H9 (cell line): ENCODE data around the gene MEGF9. TPM values are rescaled to one million over a fixed set of nuclear protein-coding genes. Genes with fewer than 3 reads are reported as not detected.

Experiments used
- DNase-seq: peaks from one replicate; pipeline ENCODE4 v3.0.0-alpha.2; 2017
- H2AFZ ChIP-seq: one replicate; pipeline ENCODE4 v1.6.1; 2013; ENCODE audit warnings: mild to moderate bottlenecking, low read length, control low read depth, moderate library complexity
- H2AK5ac ChIP-seq: 2 replicates; pipeline ENCODE4 v1.6.1; 2013; ENCODE audit warnings: low read length, control low read depth, mixed read lengths; ENCODE audit not compliant: insufficient read length
- H2BK120ac ChIP-seq: one replicate; pipeline ENCODE4 v1.6.1; 2013; ENCODE audit warnings: low read depth, mild to moderate bottlenecking, low read length, control low read depth, inconsistent platforms; ENCODE audit not compliant: poor library complexity, severe bottlenecking
- H2BK12ac ChIP-seq: 2 replicates; pipeline ENCODE4 v1.6.1; 2013; ENCODE audit warnings: low read length, control low read depth, mixed read lengths, low read depth; ENCODE audit not compliant: insufficient read length
- H2BK15ac ChIP-seq: 2 replicates; pipeline ENCODE4 v1.6.1; 2013; ENCODE audit warnings: low read depth, low read length, control low read depth
- H2BK20ac ChIP-seq: one replicate; pipeline ENCODE4 v1.6.1; 2013; ENCODE audit warnings: low read depth, mild to moderate bottlenecking, low read length, control low read depth, inconsistent platforms; ENCODE audit not compliant: poor library complexity, severe bottlenecking
- H2BK5ac ChIP-seq: 2 replicates; pipeline ENCODE4 v1.6.1; 2013; ENCODE audit warnings: low read length, control low read depth, mixed read lengths; ENCODE audit not compliant: insufficient read length
- H3K14ac ChIP-seq: 2 replicates; pipeline ENCODE4 v1.6.1; 2013; ENCODE audit warnings: low read length, control low read depth; ENCODE audit not compliant: insufficient read depth
- H3K18ac ChIP-seq: 2 replicates; pipeline ENCODE4 v1.6.1; 2013; ENCODE audit warnings: low read depth, mild to moderate bottlenecking, mixed read lengths, low read length, control low read depth; ENCODE audit not compliant: insufficient read length
- H3K23ac ChIP-seq: 2 replicates; pipeline ENCODE4 v1.6.1; 2013; ENCODE audit warnings: low read length, control low read depth, mixed read lengths, low read depth; ENCODE audit not compliant: insufficient read length
- H3K23me2 ChIP-seq: 2 replicates; pipeline ENCODE4 v1.6.1; 2013; ENCODE audit warnings: low read depth, mild to moderate bottlenecking, mixed read lengths, low read length, control low read depth; ENCODE audit not compliant: insufficient read length, poor library complexity, severe bottlenecking
- H3K27ac ChIP-seq: 2 replicates; pipeline ENCODE4 v1.5.1; 2013; ENCODE audit warnings: low read length, control low read depth, mixed read lengths, low read depth; ENCODE audit not compliant: insufficient read length
- H3K27me3 ChIP-seq: 2 replicates; pipeline ENCODE4 v1.6.1; 2013; ENCODE audit warnings: low read length, control low read depth, inconsistent platforms; ENCODE audit not compliant: insufficient read depth
- H3K4ac ChIP-seq: 2 replicates; pipeline ENCODE4 v1.6.1; 2013; ENCODE audit warnings: low read depth, mild to moderate bottlenecking, control low read depth, inconsistent platforms, low read length, moderate library complexity
- H3K4me1 ChIP-seq: 2 replicates; pipeline ENCODE4 v1.6.1; 2013; ENCODE audit warnings: low read length, control low read depth, inconsistent platforms; ENCODE audit not compliant: insufficient read depth
- H3K4me2 ChIP-seq: 2 replicates; pipeline ENCODE4 v1.6.1; 2013; ENCODE audit warnings: low read length, control low read depth, mixed read lengths; ENCODE audit not compliant: insufficient read length, insufficient read depth
- H3K56ac ChIP-seq: 2 replicates; pipeline ENCODE4 v1.6.1; 2013; ENCODE audit warnings: low read depth, mild to moderate bottlenecking, mixed read lengths, low read length, control low read depth; ENCODE audit not compliant: insufficient read length
- H3K79me1 ChIP-seq: 2 replicates; pipeline ENCODE4 v1.6.1; 2013; ENCODE audit warnings: low read depth, mild to moderate bottlenecking, moderate library complexity, low read length, control low read depth, inconsistent platforms; ENCODE audit not compliant: insufficient read depth, poor library complexity, severe bottlenecking
- H3K79me2 ChIP-seq: 2 replicates; pipeline ENCODE4 v1.6.1; 2013; ENCODE audit warnings: low read length, control low read depth, inconsistent platforms; ENCODE audit not compliant: insufficient read depth
- H3K9ac ChIP-seq: 2 replicates; pipeline ENCODE4 v1.6.1; 2013; ENCODE audit warnings: low read length, control low read depth, mixed read lengths; ENCODE audit not compliant: insufficient read length; ENCODE audit errors: extremely low read depth
- H3K9me3 ChIP-seq: one replicate; pipeline ENCODE4 v1.6.1; 2013; ENCODE audit warnings: low read depth, low read length, inconsistent platforms; ENCODE audit not compliant: control insufficient read depth
- H3T11ph ChIP-seq: one replicate; pipeline ENCODE4 v1.6.1; 2013; ENCODE audit warnings: mild to moderate bottlenecking, low read length, control low read depth, inconsistent platforms
- H4K20me1 ChIP-seq: one replicate; pipeline ENCODE4 v1.6.1; 2013; ENCODE audit not compliant: control insufficient read depth, insufficient read length, insufficient read depth
- H4K5ac ChIP-seq: 2 replicates; pipeline ENCODE4 v1.6.1; 2013; ENCODE audit warnings: low read depth, mild to moderate bottlenecking, mixed read lengths, low read length, control low read depth; ENCODE audit not compliant: insufficient read length
- H4K8ac ChIP-seq: replicated peaks from 2 replicates; pipeline ENCODE4 v1.6.1; 2013; ENCODE audit warnings: low read length, control low read depth, mixed read lengths, low read depth; ENCODE audit not compliant: insufficient read length
- H4K91ac ChIP-seq: 2 replicates; pipeline ENCODE4 v1.6.1; 2013; ENCODE audit warnings: low read depth, mild to moderate bottlenecking, moderate library complexity, mixed read lengths, low read length, control low read depth; ENCODE audit not compliant: insufficient read length
- H3K27ac Mint-ChIP-seq, 3 experiments: 2 replicates in 2 of 3; 3 replicates in 1 of 3; pipeline ENCODE4 v1.8.0; 2020 to 2021; ENCODE audit warnings: mixed read lengths in 3 of 3, mild to moderate bottlenecking in 1 of 3, moderate library complexity in 1 of 3
- H3K27me3 Mint-ChIP-seq: 2 replicates; pipeline ENCODE4 v1.8.0; 2021; ENCODE audit warnings: low read depth, mild to moderate bottlenecking, moderate library complexity, mixed read lengths
- H3K36me3 Mint-ChIP-seq, 3 experiments: 2 replicates in 2 of 3; 3 replicates in 1 of 3; pipeline ENCODE4 v1.8.0; 2020 to 2021; ENCODE audit warnings: low read depth in 3 of 3, mixed read lengths in 3 of 3; ENCODE audit not compliant: insufficient read depth in 1 of 3
- H3K4me1 Mint-ChIP-seq, 2 experiments: 2 replicates each; pipeline ENCODE4 v1.8.0; 2020; ENCODE audit warnings: mixed read lengths in 2 of 2
- H3K4me3 Mint-ChIP-seq, 2 experiments: 2 replicates in 1 of 2; 3 replicates in 1 of 2; pipeline ENCODE4 v1.8.0; 2020 to 2021; ENCODE audit warnings: mild to moderate bottlenecking in 2 of 2, mixed read lengths in 2 of 2, moderate library complexity in 1 of 2
- H3K9me3 Mint-ChIP-seq, 2 experiments: 2 replicates in 1 of 2; 3 replicates in 1 of 2; pipeline ENCODE4 v1.8.0; 2020; ENCODE audit warnings: mild to moderate bottlenecking in 2 of 2, mixed read lengths in 2 of 2, moderate library complexity in 1 of 2
- CTCF ChIP-seq: fragments of 200-600 bp; sonication (generic); conservative IDR thresholded peaks from 3 replicates; pipeline ENCODE4 v1.8.0; 2021; ENCODE audit warnings: antibody characterized with exemption, mild to moderate bottlenecking
- total RNA-seq: library from RNA; stranded (reverse); gene quantifications from 2 replicates; pipeline ENCODE4 v1.2.1, GENCODE V29; 2021

The MEGF9 gene
- total RNA-seq, 1 experiment from 2014 or later = 0.94 TPM

GRCh38 chr9:120693700-120694008 is 20.6 kb downstream of the MEGF9 start:
- peaks cover 71% of the 10 kb centered on the region for H3K27me3 ChIP-seq
- H3K27me3 Mint-ChIP-seq = no peaks in the 10 kb centered on the region
- H3K18ac ChIP-seq = no peak overlapping the region

More at GRCh38 chr9:120693700-120694008, 20.6 kb downstream of the MEGF9 start:
- Histone ChIP-seq H3K56ac (no peak overlapping the region), H3K27ac (no peak overlapping the region), H4K91ac (no peak overlapping the region), H3K4ac (no peak overlapping the region), H2AK5ac (no peak overlapping the region), H4K5ac (no peak overlapping the region), H4K8ac (no peak overlapping the region), H4K20me1 (no peaks in the 10 kb centered on the region), H3T11ph (no peak overlapping the region), H3K4me2 (no peak overlapping the region), H3K9me3 (no peaks in the 10 kb centered on the region), H2BK15ac (no peak overlapping the region), H2BK20ac (no peak overlapping the region), H3K23ac (no peak overlapping the region), H2BK5ac (no peak overlapping the region), H3K4me1 (peaks cover 3% of the 10 kb centered on the region; the same call in 1 of the 2 replicates), H3K9ac (no peak overlapping the region), H2BK12ac (no peak overlapping the region), H3K14ac (no peak overlapping the region), H2BK120ac (no peak overlapping the region), H3K23me2 (no peaks in the 10 kb centered on the region), H3K79me2 (no peaks in the 10 kb centered on the region), H3K79me1 (no peaks in the 10 kb centered on the region), H2AFZ (no peak overlapping the region)
- Mint-ChIP-seq H3K9me3 (peaks cover 0 to 3% of the 10 kb centered on the region in 2 experiments; a peak in 1 of 5 replicates), H3K36me3 (no peaks in the 10 kb centered on the region), H3K27ac (no peak overlapping the region), H3K4me1 (peaks cover 15 to 18% of the 10 kb centered on the region in 2 experiments), H3K4me3 (no peak overlapping the region)
- no peak for DNase-seq
- no peak for TF ChIP-seq CTCF
